Raji (cell line): ENCODE data around the gene RNF217.

ENCODE experiments used
- POLR2A ChIP-seq: IDR thresholded peaks from 2 replicates; pipeline ENCODE4 v1.6.1; 2011; ENCODE audit warnings: low read depth, low read length, control low read depth; ENCODE audit not compliant: insufficient read depth

RNF217 gene

DNA sequence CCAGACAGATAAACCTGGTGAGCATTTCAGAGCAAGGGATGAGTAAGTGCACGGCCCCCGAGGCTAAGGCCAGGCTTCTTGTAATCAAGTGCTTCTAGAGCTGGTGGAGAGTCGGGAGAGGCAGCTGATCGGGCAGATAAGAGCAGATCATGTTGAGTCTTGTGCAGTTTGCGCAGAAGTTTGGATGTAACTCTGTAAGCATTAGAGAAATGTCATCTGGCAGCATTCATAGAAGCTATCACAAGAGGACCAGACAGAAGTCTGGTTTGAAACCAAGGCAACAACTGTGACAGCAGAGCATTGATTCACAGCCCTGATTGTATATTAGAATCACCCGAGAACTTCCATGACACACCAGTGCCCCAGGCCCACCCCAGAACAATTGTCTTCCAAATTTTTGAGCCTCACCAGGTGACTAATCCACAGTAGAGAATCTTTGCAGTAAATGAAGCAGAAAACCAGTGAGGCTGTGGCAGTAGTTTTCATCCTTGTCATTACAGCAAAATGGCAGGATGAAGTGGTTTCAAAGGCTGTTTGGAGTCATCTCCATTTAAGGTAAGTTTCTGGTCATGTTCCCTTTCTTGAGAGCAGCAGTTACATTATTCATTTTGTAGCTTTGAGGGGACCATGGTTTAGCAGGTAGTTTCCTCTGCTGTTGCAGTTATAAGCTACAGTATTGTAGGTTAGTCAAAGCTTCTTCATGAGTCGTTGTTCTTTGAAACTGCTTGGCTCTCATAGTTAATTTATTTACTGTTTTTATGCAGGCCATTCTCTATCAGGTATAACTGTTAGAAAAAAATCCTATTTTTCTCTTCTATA lies 84.1 kb downstream of the RNF217 start:
- TF ChIP-seq POLR2A = no peak

DNA sequence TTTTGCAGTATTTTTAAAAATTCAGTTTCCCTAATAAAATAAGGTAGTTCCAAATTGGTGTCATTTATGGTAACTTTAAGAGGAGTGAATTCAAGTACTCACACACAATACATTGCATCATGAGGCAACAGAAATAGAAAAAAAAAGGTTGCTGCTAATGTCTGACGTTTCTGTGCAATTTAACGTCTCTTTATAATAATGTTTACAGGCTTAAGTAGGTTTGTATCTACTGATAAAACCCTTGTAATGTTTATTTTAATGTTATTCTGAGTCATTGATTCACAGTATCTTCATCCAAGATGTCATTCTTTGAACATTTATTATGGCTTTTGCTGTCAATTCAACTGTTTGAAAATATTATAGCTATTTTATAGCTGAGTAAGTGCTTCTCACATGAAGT lies 86.0 kb downstream of the RNF217 start:
- TF ChIP-seq POLR2A = no peak

DNA sequence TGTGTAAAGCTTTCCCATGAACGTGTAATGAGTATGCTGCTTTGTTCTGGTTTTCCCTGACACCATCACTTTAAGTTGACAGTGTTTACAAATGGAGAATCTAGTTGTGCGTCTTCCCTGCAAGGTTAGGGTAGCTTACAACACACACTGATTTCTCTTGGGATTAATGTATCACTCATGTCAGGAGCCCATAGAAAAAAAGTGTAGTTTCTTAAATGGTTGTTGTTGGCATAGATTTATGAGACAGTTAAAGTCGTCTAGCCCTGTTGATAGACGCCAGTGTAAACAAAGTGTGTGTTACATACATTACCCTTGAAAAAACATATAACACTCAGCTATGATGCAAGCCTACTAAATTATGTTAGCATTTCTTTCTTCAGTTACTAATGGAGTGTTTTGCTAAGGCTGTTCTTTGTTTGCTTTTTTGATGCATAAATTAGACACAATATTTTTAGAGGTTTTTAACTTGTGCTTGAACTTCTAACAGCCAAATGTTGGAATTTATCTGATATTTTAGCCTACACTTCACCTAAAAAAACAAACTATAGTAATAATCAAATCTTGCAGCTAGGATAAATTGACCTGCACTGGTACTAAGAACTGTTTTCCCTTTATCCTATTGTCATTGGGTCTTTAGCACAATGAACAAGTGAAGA lies 88.6 kb downstream of the RNF217 start:
- no peak for TF ChIP-seq POLR2A

DNA sequence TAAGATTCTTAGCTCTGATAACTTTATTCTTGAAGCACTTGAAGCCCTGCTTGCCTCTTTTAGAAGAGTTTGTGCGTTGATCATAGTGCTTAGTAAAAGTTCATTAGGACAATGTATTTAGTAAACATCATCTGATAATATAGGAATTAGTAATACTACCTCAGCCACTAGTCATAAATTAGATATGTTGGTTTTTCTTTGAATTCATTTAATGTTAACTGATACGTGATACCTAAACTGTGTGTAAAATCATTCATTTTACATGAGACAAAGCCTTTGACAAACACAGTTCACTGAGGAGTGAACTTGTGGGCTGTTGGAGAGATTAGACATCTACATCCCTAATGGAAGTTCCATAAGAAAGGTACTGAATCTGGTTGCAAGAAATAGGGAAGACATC lies 91.6 kb downstream of the RNF217 start:
- no peak for TF ChIP-seq POLR2A

DNA sequence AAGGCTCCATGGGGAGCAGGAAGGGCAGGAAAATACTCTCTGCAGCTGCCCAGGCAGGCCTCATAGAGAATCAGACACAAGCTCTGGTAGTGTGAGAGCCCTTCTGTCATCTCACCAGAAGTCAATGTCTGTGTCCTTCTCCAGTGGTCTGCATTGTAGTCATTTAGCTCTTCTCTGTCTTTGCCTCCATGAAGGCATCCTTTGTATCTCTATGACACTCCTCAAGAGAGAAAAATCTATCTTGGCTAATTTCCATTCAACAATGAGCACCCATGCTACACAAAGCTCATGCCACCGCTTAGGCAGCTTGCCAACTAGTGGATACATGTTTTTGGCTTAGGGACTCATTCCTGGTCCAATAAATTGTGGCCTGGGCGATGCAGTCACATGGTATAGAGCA lies 92.1 kb downstream of the RNF217 start:
- no peak for TF ChIP-seq POLR2A

DNA sequence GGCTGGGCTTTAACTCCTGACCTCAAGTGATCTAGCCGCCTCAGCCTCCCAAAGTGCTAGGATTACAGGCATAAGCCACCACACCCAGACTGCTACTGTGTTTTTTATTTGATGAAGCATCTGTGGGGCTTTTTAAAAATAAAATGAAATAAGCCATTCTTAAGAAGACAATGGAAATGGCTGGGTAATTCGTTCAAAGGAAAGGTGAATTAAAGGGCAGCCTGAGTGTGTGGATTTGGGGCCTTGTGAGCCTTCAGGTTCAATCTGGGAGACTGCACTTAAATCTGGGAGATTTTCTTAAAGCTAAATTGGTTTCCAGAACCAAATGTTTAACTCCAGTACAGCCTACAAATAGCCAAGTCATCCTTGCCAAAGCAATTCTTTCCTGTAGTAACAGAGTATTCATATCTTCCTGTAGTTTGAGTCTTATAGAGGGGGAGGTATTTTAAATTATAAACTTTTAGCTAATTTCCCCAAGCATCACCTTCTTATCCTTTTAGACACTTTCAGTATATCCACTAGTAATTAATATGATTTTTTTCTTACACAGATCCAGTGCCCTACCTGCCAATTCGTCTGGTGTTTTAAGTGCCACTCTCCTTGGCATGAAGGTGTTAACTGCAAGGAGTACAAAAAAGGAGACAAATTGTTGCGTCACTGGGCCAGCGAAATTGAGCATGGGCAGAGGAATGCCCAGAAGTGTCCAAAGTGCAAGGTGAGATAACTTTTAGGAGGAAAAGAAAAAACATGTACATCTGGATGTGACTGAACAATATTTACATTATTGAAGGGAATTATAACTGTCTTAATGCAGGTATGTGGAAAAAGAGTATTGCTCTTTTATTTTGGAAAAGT lies 95.4 kb downstream of the RNF217 start:
- no peak for TF ChIP-seq POLR2A

DNA sequence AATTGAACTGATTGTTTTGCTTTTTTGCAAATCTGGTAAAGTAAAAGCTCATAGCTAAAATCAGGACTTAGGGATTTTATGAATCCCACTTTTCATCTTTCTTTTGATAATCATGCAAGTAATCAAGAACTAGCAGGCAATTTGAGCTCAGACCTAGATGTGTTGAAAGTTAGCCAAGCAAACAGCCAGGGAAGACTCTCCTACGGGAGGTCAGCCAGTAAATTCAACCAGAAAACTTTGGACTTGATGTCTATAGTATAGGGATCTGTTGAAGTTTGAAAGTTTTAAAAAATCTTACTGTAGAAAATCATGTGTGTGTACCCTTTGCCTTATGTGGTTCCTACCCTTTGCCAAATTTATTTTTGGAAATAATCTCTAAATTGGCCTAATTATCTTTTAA lies 96.3 kb downstream of the RNF217 start:
- no peak for TF ChIP-seq POLR2A

DNA sequence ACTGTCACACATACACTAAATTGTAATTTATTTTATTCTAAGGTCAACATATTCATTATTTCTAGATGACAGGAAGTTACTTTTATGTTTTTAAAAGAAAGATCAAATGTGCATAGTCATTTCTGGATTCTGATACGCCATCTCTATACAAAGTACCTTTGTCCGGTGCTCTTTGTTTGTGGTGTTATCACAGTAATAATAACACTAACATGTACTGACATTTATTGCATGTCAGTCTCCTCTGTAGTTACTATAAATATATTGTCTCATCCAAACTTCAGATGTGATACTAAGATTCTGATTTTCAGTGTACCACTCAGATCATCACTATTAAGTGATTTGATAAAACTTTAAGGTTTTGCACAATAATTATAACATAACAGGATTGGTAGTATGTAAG lies 101.1 kb downstream of the RNF217 start:
- no peak for TF ChIP-seq POLR2A

DNA sequence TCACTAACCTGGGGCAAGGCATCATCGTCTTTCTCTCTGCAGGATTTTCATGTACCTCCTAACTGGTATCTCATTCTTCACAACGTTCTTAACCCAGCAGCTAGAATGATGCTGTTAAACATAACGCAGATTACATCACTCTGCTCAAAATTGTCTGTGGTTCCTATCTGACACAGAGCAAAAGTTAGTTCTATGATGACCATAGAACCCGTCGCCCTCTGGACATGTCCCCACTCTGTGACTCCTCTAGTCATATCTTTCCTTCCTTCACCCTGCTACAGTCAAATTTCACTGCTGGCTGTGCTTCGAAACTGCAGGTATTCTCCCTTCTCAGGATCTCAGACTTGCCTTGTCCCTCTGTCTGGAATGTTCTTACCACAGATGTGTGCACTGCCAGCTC lies 103.9 kb downstream of the RNF217 start:
- no peak for TF ChIP-seq POLR2A

DNA sequence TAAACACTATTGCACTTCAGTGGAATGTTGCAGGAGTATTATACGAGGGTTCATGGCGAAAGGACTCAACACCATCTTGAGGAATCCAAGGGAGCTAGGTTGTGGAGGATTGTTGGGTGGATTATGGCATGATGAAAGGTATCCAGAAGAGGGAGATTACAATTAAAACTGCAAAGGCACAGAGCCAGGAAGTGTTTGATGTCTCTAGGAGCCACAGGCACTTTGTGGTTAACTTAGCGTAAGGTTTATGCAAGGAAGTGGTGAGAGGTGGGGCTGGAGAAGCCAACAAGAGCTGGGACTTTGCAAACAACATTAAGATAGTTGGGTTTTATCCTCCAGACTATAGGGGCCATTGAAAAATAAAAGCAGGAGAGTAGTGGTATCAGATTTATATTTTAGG lies 104.7 kb downstream of the RNF217 start:
- TF ChIP-seq POLR2A = no peak

DNA sequence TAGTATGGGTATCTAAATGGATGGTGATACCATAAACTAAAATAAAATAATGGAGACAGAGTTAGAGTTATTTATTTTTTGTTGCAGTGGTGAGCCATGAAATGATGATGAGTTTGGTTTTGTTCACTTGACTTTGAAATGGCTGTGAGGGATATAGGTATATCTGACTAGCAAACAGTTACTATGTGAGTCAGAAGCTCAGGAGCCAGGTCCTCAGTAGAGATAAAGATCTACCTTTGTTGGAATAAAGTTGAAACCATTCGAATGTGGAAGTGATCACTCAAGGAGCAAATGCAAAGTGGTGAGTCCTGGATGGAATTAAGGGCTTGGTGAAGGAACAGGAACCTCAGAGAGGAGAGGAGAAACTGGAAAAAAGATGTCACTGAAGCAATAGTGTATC lies 105.3 kb downstream of the RNF217 start:
- TF ChIP-seq POLR2A = no peak

DNA sequence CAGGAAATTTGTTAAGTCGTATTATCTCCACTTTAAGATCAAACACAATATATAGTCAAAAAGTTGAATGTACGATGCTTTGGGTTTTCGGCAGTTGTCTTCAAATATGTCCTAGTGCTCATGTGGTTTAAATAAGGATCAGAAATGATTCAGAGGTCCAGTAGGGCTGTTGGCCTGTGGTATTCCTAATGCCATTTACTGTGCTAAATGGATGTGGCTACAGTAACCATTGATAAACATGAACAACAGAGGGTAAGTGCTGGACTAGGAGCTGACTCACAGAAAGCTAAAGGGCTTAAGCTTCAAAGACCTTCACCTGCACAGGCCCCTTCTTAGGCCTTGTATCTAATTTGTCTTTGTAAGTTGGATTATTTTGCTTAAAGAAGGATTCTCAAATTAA lies 110.8 kb downstream of the RNF217 start:
- TF ChIP-seq POLR2A = no peak

DNA sequence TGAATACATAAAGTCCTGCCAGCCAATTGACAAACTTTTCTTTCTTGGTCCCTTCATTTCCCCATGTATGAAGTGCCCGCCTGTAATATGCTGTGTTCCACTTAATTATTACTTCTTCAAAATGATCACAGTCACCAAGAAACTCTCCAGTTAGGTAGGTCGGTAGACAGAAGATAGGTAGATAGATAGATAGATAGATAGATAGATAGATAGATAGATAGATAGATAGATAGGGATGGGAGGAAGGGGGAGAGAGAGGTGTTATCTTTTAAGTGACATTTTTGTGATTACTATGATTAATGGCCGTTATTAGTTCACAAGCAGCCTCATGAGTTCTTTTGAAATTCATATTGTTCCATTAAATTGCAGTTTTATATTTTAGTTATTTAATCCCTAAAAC lies 111.9 kb downstream of the RNF217 start:
- TF ChIP-seq POLR2A = no peak

DNA sequence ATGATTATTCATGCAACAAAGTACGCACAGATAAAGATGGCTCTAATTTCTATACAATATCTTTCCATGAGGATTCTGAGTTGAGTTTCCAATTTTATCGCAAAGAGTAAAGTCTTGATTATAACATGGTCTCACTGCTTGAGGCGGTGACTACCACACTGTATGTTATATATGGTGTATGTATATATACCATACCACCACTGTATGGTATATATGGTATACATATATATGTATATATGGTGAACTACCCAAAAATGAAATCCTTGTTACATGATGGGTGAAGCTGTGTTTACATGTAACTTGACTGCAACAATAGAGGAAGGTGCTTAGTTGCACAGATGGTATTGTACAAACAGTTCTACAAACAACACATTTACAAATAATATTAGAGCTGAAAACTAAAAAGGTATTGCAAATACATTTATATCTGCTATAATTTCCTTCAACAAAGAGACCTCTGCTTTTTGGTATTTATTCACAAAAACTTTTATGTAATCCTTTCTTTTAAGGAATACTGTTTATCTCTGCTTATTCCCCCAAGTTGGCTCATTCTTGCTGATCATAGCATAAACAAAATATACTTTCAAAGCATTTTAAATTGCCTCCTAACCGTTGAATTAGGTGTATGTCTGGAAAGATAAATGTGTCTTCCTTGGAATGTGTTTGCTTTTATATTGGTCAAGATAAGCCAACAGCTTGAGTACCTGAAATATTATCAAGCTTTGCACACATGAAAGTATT lies 113.7 kb downstream of the RNF217 start:
- TF ChIP-seq POLR2A = no peak

DNA sequence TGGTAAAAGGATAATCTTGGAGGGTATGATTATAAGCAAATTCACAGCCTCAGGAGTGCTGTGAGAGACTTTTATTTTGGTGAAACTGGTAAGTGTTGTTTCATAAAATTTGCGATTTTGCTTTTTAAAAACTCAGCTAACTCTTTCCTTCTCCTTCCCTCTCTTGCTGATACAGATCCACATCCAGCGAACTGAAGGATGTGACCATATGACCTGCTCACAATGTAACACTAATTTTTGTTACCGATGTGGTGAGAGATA lies 114.2 kb downstream of the RNF217 start:
- no peak for TF ChIP-seq POLR2A
